Rectal smooth muscle tissue (tissue), 1 donor: ENCODE results near the gene IGF2BP3.

ENCODE experiments used
- H3K27ac ChIP-seq: one replicate; pipeline ENCODE4 v1.7.0; 2013; ENCODE audit warnings: low read depth, low read length, inconsistent platforms
- H3K27me3 ChIP-seq: one replicate; pipeline ENCODE4 v1.7.0; 2013; ENCODE audit warnings: low read length; ENCODE audit not compliant: control insufficient read depth, insufficient read depth
- H3K36me3 ChIP-seq: one replicate; pipeline ENCODE4 v1.7.0; 2013; ENCODE audit warnings: low read length; ENCODE audit not compliant: control insufficient read depth, insufficient read depth
- H3K4me1 ChIP-seq: one replicate; pipeline ENCODE4 v1.7.0; 2013; ENCODE audit warnings: low read length; ENCODE audit not compliant: control insufficient read depth, insufficient read depth
- H3K4me3 ChIP-seq: one replicate; pipeline ENCODE4 v1.7.0; 2013; ENCODE audit warnings: low read length
- H3K9ac ChIP-seq: one replicate; pipeline ENCODE4 v1.7.0; 2013; ENCODE audit warnings: low read length

The IGF2BP3 gene

GRCh38 chr7:23287612-23288011, 182.7 kb downstream of the IGF2BP3 start:
- Histone ChIP-seq H3K27ac (no peak overlapping the region), H3K4me3 (no peak overlapping the region), H3K4me1 (no peaks in the 10 kb centered on the region), H3K27me3 (no peaks in the 10 kb centered on the region), H3K36me3 (no peaks in the 10 kb centered on the region), H3K9ac (no peak overlapping the region)

- Histone ChIP-seq H3K4me3 (no peak overlapping the region), H3K36me3 (no peaks in the 10 kb centered on the region), H3K27me3 (no peaks in the 10 kb centered on the region), H3K9ac (no peak overlapping the region), H3K27ac (no peak overlapping the region), H3K4me1 (no peaks in the 10 kb centered on the region)
These were observed 184.3 kb downstream of the IGF2BP3 start for GRCh38 chr7:23285657-23286646.

DNA sequence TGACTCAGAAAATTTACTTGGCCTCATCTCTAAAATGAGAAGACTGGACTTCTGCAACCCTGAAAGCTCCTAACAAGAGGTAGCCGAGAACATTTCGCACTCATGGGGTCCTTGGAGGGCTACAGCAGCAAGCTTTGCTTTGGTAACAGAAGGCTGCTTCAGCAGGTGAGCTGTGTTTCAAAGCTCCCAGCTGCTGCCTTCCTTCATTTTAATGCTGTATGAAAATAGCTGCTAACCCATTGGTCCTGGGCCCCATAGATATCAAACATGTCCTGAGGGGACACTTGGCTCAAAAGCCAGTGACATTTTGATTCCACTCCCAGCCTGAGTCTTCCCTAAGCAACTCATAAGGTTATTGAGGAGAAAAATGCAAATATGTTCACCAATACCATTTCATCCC, 185.4 kb downstream of the IGF2BP3 start:
- H3K36me3 ChIP-seq = no peaks in the 10 kb centered on the region
- no peak overlapping the region for H3K9ac ChIP-seq
- H3K4me1 ChIP-seq = no peaks in the 10 kb centered on the region
- no peak overlapping the region for H3K4me3 ChIP-seq
- no peaks in the 10 kb centered on the region for H3K27me3 ChIP-seq
- no peak overlapping the region for H3K27ac ChIP-seq

DNA sequence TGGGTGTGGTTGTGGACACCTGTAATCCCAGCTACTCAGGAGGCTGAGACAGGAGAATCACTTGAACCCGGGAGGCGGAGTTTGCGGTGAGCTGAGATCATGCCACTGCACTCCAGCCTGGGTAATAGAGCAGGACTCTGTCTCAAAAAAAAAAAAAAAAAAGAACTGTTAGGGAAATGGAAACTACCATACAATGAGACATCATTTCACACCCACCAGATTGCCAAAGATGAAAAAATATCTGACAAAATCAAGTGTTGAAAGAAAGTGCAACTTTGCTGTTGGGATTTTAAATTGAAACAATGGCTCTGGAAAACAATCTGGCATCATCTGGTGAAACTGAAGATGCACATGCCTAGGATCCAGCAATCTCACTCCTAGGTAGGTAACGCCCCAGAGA, 187.2 kb downstream of the IGF2BP3 start:
- no peak overlapping the region for H3K9ac ChIP-seq
- no peak overlapping the region for H3K27ac ChIP-seq
- no peaks in the 10 kb centered on the region for H3K4me1 ChIP-seq

DNA sequence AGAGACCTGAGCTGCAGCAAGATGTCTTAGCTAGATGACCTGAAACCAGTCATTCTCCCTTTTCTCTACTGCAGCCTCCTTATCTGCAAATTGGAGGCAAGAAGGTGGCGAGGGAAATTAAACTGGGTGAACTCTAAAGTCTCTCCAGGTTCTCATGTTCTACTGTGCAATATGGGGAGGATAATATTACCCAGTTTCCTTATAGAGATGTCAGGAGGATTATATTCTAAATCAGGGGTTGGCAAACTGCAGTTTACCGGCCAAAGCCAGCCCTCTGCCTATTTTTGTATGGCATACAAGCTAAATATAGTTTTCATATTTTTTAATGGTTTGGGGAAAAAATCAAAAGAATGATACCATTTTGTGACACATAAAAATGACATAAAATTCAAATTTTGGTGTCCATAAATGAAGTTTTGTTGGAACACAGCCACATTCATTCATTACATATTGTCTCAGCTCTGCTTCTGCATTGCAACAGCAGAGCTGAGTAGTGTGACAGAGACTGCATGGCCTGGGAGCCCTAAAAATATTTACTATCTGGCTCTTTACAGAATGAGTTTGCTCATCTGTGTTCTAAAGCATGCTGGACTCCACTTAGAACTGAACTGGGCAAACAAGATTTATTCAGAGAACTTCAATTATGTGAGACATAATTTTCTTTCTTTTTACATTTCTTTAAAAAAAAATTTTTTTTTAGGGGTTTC, 190.3 kb downstream of the IGF2BP3 start:
- H3K27ac ChIP-seq = no peak overlapping the region
- H3K27me3 ChIP-seq = no peaks in the 10 kb centered on the region
- H3K4me3 ChIP-seq = no peak overlapping the region
- no peaks in the 10 kb centered on the region for H3K36me3 ChIP-seq
- H3K4me1 ChIP-seq = no peaks in the 10 kb centered on the region
- no peak overlapping the region for H3K9ac ChIP-seq

More for the DNA sequence above, 187.2 kb downstream of the IGF2BP3 start:
- Histone ChIP-seq H3K4me3 (no peak overlapping the region), H3K36me3 (no peaks in the 10 kb centered on the region), H3K27me3 (no peaks in the 10 kb centered on the region)

DNA sequence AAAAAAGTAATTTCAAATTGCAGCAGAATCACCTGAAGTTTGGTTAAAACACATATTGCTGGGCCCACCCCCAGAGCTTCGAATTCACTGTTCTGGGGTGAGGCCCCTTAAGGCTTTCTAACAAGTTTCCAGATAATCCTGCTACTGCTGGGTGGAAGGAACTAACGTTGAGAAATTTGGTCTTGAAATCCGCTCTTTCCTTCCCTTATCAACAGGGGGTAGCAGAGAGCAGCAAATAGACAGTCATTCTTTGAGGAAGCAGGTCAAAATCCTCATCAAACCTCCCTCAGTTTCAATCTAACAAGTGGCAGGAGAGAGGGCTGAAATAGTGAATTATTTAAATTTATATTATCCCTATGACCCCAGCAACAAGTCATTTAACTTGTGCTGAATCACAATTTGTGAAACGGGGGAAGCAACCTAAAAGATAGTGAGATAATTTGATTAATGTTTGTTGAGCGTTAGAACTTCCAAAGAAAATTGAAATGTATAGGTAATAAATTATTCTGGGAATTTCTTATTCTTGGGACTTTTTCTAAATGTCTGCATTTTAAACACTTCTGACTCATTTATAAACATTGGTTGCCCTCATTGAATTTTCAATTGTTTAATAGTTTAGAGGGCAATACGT, 192.8 kb downstream of the IGF2BP3 start:
- H3K27ac ChIP-seq = no peak overlapping the region
- H3K27me3 ChIP-seq = no peaks in the 10 kb centered on the region
- H3K4me3 ChIP-seq = no peak overlapping the region
- H3K4me1 ChIP-seq = no peaks in the 10 kb centered on the region
- no peak overlapping the region for H3K9ac ChIP-seq
- H3K36me3 ChIP-seq = no peaks in the 10 kb centered on the region

DNA sequence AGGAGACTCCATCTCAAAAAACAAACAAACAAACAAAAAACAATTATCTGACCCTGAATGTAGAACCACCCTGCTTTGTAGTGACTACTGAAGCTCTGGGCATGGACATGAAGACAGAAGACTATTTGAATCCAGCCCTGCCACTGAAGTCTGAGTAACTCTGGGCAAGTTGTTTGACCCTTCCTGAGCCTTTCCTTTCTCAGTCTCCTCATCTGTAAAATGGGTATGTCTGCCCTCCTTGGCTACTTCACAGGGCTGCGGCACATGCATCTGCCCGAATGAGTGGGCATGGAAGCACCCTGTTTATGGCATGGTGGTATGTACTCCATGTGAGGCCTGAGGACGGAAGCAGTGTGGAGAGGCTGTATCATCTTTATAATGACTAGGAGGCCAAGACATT, 193.3 kb downstream of the IGF2BP3 start:
- H3K36me3 ChIP-seq = no peaks in the 10 kb centered on the region

GRCh38 chr7:23276376-23276775, 193.9 kb downstream of the IGF2BP3 start:
- H3K4me1 ChIP-seq = no peaks in the 10 kb centered on the region
- no peaks in the 10 kb centered on the region for H3K36me3 ChIP-seq
- H3K27ac ChIP-seq = no peak overlapping the region
- no peak overlapping the region for H3K9ac ChIP-seq
- no peak overlapping the region for H3K4me3 ChIP-seq
- H3K27me3 ChIP-seq = no peaks in the 10 kb centered on the region

More for the DNA sequence above, 193.3 kb downstream of the IGF2BP3 start:
- no peak overlapping the region for H3K27ac ChIP-seq
- no peaks in the 10 kb centered on the region for H3K27me3 ChIP-seq
- H3K4me1 ChIP-seq = no peaks in the 10 kb centered on the region
- no peak overlapping the region for H3K9ac ChIP-seq
- no peak overlapping the region for H3K4me3 ChIP-seq

GRCh38 chr7:23275912-23276311, 194.4 kb downstream of the IGF2BP3 start:
- no peaks in the 10 kb centered on the region for H3K27me3 ChIP-seq
- no peaks in the 10 kb centered on the region for H3K4me1 ChIP-seq
- H3K27ac ChIP-seq = no peak overlapping the region
- H3K9ac ChIP-seq = no peak overlapping the region
- H3K4me3 ChIP-seq = no peak overlapping the region
- H3K36me3 ChIP-seq = no peaks in the 10 kb centered on the region

GRCh38 chr7:23273141-23273599, 197.1 kb downstream of the IGF2BP3 start:
- Histone ChIP-seq H3K36me3 (no peaks in the 10 kb centered on the region), H3K9ac (no peak overlapping the region), H3K4me3 (no peak overlapping the region), H3K27ac (no peak overlapping the region), H3K27me3 (no peaks in the 10 kb centered on the region), H3K4me1 (no peaks in the 10 kb centered on the region)

- no peak overlapping the region for H3K4me3 ChIP-seq
- H3K4me1 ChIP-seq = no peaks in the 10 kb centered on the region
- H3K9ac ChIP-seq = no peak overlapping the region
- H3K27ac ChIP-seq = no peak overlapping the region
- H3K27me3 ChIP-seq = no peaks in the 10 kb centered on the region
- H3K36me3 ChIP-seq = no peaks in the 10 kb centered on the region
These were observed 198.0 kb downstream of the IGF2BP3 start for GRCh38 chr7:23272275-23272674.

DNA sequence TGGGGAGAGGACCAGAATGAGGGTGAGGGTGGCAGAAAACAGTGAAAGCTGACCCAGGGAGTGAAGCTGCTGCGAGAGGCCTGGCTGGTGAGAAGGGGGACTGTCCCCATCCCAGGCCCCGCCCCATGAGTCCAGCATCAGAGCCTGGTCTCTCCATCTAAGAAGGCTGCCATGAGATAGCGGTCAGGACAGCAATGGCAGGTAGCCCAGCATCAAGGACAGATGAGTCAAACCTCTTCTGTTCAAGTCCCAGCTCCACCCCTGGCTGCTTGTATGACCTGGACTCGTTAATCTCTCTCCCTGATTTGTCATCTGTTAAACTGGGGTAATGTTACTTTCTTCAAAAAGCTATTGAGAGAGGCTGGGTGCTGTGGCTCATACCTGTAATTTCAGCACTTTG, 201.5 kb downstream of the IGF2BP3 start:
- no peak overlapping the region for H3K27ac ChIP-seq
- H3K4me1 ChIP-seq = no peaks in the 10 kb centered on the region
- H3K9ac ChIP-seq = no peak overlapping the region
- H3K36me3 ChIP-seq = no peaks in the 10 kb centered on the region
- no peak overlapping the region for H3K4me3 ChIP-seq
- H3K27me3 ChIP-seq = no peaks in the 10 kb centered on the region
